Subcutaneous adipose tissue (tissue), 4 donors: ENCODE data around the gene NGLY1. TPM values are rescaled to one million over a fixed set of nuclear protein-coding genes. Genes with fewer than 3 reads are reported as not detected.

Experiments
- total RNA-seq, 4 donors: library from RNA; depleted of rRNA; stranded (reverse); fragments of >200 nt; gene quantifications; one replicate each; pipeline ENCODE4 v1.1.0, GENCODE V29; 2016
- TF ChIP-seq, protein P1 (sequence below): fragments of 450-650 bp; IDR thresholded peaks from one replicate; pipeline ENCODE4 v1.5.1; 2016; ENCODE audit warnings: low read depth, mild to moderate bottlenecking, control low read depth, antibody characterized with exemption, moderate library complexity

The NGLY1 gene
- total RNA-seq, 4 donors from 2014 or later = 31.6 to 39.3 (median 37.2) TPM

DNA sequence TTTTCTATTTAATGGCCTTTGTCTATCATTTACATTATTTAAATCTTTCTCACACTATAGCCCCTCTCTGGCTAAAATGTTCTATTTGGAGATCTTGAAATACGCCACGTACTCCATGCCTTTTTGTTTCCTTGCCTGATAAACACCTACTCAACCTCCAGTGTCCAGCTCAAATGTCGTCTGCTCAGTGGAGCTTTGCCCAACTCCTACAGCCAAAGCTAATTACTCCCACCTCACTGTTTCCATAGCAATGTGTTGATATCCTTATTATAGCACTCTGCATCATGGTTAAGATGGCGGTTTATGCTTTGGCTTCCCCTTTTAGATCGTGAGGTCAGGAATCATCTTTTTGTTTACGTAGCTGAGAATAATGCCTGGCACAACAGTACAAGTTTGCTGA is 55.9 kb downstream of the NGLY1 start:
- TF ChIP-seq, protein P1, sequence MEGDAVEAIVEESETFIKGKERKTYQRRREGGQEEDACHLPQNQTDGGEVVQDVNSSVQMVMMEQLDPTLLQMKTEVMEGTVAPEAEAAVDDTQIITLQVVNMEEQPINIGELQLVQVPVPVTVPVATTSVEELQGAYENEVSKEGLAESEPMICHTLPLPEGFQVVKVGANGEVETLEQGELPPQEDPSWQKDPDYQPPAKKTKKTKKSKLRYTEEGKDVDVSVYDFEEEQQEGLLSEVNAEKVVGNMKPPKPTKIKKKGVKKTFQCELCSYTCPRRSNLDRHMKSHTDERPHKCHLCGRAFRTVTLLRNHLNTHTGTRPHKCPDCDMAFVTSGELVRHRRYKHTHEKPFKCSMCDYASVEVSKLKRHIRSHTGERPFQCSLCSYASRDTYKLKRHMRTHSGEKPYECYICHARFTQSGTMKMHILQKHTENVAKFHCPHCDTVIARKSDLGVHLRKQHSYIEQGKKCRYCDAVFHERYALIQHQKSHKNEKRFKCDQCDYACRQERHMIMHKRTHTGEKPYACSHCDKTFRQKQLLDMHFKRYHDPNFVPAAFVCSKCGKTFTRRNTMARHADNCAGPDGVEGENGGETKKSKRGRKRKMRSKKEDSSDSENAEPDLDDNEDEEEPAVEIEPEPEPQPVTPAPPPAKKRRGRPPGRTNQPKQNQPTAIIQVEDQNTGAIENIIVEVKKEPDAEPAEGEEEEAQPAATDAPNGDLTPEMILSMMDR = no peak

DNA sequence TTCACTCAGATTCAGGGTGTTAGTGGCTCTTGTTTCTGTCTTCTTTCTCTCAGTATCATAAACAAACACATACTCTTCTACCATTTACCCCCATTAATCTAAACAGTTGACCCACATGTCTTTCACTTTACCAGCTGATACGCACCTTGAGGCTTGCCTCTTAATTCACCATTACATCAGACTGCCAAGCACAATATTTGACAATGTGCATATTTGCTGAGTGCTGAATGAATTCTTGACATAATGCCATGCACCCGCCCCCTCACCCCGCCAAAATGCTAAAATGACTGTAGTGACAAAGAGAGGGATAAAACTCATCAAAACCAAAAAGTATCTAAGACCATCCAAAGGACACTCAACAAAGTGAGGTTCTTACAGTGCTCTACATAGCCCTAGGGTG is 57.4 kb downstream of the NGLY1 start:
- TF ChIP-seq, protein P1 = no peak

DNA sequence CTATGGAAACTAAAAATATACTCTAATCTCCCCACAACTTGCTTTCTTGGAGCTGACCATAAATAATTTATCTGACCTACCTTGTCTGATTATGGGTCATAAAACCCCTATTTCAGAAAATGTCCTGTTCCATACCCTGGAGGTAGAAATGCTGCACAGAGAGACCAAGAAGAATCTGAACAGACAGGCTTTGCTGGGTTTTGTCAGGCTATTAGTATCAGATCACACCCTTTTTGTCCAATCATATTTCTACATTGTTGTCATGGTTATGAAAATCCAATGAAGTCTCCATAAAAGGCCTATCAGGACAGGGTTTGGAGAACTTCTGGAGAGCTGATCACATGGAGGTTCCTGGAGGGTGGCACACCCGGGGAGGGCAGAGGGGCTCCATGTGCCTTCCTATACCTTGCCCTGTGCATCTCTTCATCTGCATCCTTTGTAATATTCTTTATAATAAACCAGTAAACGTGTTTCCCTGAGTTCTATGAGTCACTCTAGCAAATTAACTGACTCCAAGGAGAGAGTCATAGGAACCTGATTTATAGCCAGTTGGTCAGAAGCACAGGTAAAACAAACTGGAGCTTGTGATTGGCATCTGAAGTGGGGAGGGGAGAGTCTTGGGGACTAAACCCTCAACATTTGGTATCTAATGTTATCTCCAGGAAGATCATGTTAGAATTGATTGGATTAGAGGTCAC is 58.1 kb downstream of the NGLY1 start:
- TF ChIP-seq, protein P1 = no peak

DNA sequence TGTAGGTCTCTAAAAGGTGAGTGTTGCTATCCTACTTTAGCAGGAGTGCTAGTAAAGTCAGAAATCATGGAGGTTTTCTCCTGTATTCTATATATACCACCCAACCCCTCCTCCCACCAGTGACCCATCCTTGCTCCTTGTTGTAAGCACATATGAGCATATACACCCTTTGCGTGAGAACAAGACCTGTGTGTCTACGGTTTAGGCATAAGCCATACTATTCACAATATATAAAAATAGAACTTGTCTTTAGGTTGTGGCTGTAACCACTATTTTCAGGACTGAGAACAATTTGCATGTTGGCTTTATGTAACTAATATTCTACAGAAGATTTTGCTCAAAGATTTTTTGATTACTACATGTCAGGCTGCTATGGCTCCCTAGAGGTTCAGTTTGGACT is 59.4 kb downstream of the NGLY1 start:
- TF ChIP-seq, protein P1 = no peak

DNA sequence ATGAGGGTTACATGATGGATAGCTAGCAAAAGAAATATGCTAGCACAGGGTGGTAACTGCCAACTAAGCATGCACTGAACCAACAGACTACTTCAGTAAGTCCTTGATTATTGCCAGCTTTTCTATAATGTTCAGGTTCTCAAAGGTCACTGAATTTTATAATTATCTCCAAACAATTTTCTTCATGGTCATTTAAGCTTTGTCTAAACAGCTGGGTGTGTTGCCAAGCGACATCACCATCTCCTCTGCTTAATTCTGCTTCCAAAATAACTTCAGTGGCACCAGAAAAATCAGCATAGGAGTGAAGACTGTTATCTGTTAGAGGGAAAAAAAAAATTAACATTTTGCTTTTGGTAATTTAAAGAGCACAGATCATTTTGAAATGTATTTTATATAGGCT is 63.9 kb downstream of the NGLY1 start:
- TF ChIP-seq, protein P1 = no peak

DNA sequence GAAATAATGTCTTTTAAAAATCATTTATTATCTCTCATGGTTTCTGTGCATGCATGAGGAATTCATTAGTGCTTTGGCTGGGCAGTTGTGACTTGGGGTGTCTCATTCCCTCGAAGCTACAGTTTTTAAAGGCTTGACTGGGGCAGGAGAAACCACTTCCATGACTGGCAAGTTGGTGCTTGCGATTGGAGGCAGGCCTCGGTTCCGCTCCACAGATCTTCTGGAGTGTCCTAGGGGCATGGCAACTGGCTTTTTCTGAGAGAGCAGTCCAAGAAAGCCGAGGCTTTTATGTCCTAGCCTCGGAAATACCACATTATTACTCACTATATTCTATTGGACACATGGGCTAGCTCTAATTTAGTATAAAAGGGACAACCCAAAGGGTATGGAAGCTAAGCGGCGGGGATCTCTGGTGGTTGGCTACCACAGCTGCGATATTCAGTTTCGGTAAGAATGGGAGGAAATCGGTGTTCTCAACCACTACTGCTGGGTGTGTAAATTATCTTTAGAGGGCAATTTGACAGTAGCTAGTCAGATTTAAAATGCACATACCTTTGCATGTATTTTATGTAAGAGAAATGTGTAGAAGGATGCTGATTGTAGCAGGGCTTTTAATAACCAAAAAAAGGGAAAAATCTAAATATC is 69.8 kb downstream of the NGLY1 start:
- TF ChIP-seq, protein P1 = no peak

DNA sequence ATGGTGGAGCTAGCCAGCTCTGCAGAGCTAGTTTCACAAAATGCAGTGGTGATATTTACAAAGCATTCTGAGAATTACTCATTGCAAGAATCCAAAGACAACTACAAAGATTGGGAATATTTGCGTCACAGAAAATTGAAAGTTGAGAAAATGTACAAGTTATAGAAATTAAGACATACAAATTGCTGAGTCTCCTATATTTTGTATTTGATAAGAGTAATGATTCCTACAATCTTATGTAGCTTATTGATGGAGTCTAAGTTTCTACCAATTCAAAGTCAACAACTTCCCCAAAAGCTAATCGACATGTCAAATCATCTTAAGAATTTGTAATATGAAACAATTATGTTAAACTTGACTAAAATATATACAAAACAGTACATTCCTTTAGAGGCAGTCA is 72.2 kb downstream of the NGLY1 start:
- TF ChIP-seq, protein P1 = no peak
